Fibroblast of the conjunctiva (primary cell): ENCODE data around the gene PLCD4.

Source experiments
- DNase-seq: peaks from one replicate; pipeline ENCODE4 v3.0.0-alpha.2; 2010; ENCODE audit warnings: low read depth

Gene PLCD4

DNA sequence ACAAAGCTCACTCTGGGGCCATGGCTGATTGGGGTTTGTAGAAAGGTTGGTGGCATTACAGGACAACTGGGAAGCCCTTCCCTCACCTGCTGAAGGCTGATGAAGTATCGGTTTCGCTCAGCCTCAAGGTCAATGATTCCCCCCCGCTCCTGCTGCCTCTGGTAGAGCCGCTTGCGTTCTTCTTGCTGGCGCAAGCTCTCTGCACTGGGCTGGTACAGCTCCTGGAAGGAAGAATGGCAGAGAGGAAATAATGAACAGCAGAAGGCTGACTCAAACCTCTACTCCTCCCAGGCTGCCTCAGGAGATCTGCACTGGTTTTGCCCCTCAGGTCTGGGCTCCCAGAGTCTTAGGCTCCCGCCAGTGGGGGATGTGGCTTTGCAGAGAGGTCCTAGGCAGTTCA lies 57.0 kb downstream of the PLCD4 start:
- no peak for DNase-seq

DNA sequence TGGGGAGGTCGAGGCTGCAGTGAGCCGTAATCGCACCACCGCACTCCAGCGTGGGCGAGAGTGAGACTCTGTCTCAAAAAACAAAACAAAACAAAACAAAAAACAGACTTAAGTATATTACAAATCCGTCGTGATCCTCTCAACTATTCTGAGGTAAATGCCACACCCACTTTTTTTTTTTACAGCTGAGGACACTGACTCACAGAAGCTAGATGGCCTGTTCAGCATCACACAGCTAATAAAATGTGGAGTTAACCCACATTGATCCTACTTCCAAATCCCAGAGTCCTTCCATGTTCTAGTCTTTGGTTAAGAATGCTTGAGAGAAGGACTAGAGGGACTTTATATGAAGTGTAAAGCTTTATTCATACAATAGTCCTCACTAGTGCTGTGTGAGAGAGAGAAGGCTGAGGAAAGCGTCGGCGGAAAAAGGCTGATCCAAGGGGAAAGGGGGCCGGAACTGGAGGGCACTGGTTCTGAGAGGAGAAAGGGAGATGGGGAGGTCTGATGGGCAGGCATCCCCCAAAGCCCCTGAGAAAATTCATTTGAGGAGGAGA lies 63.5 kb downstream of the PLCD4 start:
- DNase-seq, result no peak

DNA sequence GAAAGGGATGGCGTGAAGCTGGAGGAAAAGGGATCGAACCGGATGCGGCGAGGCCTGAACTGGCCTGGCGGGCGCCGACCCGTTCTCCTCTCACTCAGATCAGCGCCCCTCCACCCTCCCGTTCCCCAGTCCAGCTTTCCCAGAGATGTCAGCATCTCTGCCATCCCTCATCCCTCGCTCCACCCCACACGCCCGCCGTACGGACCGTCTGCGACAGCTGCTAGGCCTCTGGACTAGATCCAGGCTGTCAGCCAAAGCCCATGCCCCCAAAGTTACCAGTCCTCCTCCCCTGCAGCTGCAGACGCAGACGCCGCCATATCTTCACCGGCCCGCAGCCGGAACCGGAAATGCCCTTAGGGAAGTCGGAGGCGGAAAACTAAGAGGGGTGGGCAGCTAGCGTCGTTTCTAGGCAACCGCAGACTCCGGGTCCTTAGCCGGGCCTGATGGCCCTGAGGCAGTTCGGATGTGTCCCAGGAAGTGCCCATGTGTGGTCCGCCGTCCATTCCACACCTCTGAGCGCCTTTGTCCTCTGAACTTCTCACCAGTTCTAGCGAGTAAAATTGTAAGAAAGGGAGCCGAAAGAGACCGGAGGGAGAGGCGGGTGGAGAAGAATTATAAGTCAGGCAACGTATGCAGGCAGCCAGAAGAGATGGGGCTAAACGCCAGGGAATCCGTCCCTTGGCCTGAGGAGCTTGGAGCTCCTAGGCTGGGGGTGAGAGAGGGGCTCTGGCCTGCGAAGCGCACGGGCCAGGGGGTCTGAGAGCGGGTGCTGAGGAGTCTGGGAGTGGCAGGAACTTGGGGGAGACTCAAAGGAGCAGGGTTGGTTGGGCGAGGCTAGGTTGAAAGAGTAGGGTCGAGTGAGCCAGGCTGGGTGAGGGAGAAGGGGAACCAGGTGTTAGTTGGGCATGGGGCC lies 64.2 kb downstream of the PLCD4 start, which contains the start of the genes RNF25 and STK36:
Gene RNF25 (minus strand): TSS at position 349 of the 913 bp plus-strand sequence. CDS start 32 bp downstream, at position 317.
Gene STK36 (plus strand): TSS at position 433 of the 913 bp plus-strand sequence. CDS start 744 bp downstream, outside the sequence.
- DNase-seq, result peak; percentile 85

DNA sequence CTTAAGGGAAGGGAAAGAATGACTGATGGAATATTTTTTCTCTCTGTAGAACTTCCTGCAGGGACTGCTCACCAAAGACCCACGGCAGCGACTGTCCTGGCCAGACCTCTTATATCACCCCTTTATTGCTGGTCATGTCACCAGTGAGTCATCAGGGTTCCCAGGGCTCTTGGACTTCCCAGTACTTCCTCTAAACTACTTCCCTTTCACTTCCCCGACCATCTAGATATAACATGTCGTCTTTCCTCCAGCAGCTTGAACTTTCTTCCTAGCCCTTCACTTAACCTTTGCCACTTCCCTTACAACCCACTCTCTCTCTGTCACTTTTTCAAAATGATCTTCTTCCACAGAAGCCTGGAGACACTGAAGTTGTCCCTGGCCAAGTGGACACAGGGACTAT lies 71.4 kb downstream of the PLCD4 start:
- DNase-seq, result no peak

DNA sequence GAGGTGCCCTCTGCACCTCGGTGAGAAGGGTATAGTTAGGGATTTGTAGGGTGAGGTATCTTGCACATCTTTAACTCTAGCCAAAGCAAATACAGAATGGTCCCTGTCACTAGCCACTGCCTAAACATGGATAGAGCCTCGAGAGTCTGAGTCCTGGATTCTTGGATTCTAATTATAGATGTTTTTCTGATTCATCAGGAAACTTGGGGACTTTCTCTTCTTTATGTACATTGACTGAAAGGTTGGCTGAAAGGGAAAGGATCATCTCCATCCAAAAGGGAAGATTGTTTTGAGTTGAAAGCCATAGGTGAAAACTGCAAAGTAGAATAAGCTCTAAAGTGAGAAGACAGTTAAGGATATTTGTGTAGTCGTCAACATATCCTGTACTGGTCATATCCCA lies 72.4 kb downstream of the PLCD4 start:
- DNase-seq, result no peak
